ENCODE measurements around the gene SLC10A7. TPM values are rescaled to one million over a fixed set of nuclear protein-coding genes. Genes with fewer than 3 reads are reported as not detected.

The SLC10A7 gene
- total RNA-seq, 2 experiments from 2014 or later, result 8.7 to 9.9 TPM

GRCh38 chr4:146232131-146232722 lies 289.5 kb downstream of the SLC10A7 start:
- ATAC-seq (ENCODE audit: poor library complexity) (no peak), DNase-seq (no peak)
- no peak overlapping the region for H3K27ac Mint-ChIP-seq
- intact Hi-C loops (cut with DNase I, micrococcal nuclease), result no loop called here
- no peaks in the 10 kb centered on the region for H3K36me3 Mint-ChIP-seq (ENCODE audit: low read depth)
- no peaks in the 10 kb centered on the region for H3K9me3 Mint-ChIP-seq
- no peaks in the 10 kb centered on the region for H3K36me3 ChIP-seq (ENCODE audit: insufficient read depth, low read length)
- H3K27me3 ChIP-seq (ENCODE audit: control insufficient read depth in 1 of 2, insufficient read depth in 2 of 2, low read length in 2 of 2), result no peaks in the 10 kb centered on the region
- no peak overlapping the region for H3K4me3 Mint-ChIP-seq
- H3K27ac ChIP-seq (ENCODE audit: low read depth in 1 of 2, low read length in 2 of 2), result no peak overlapping the region
- H3K4me1 ChIP-seq (ENCODE audit: insufficient read depth, low read length), result no peaks in the 10 kb centered on the region
- H3K4me1 Mint-ChIP-seq (ENCODE audit: low read depth), result no peaks in the 10 kb centered on the region
- CTCF ChIA-PET, result no interaction called here
- H3K27me3 Mint-ChIP-seq, result no peaks in the 10 kb centered on the region
- H3K4me3 ChIP-seq (ENCODE audit: low read length), result no peak overlapping the region
- TF ChIP-seq CTCF (IDR thresholded peaks at IDR 0.05), result no peak
- no peaks in the 10 kb centered on the region for H3K9me3 ChIP-seq (ENCODE audit: control insufficient read depth in 1 of 2, insufficient read depth in 1 of 2, low read length in 2 of 2)
- POLR2A ChIA-PET, result no interaction called here

- ATAC-seq (ENCODE audit: poor library complexity) (no peak), DNase-seq (no peak)
- Histone ChIP-seq H3K27me3 (ENCODE audit: control insufficient read depth in 1 of 2, insufficient read depth in 2 of 2, low read length in 2 of 2) (no peaks in the 10 kb centered on the region), H3K9me3 (ENCODE audit: control insufficient read depth in 1 of 2, insufficient read depth in 1 of 2, low read length in 2 of 2) (no peaks in the 10 kb centered on the region), H3K27ac (ENCODE audit: low read depth in 1 of 2, low read length in 2 of 2) (no peak overlapping the region), H3K4me1 (ENCODE audit: insufficient read depth, low read length) (no peaks in the 10 kb centered on the region), H3K36me3 (ENCODE audit: insufficient read depth, low read length) (no peaks in the 10 kb centered on the region), H3K4me3 (ENCODE audit: low read length) (no peak overlapping the region)
- intact Hi-C loops (cut with DNase I, micrococcal nuclease), result no loop called here
- ChIA-PET CTCF (no interaction called here), POLR2A (no interaction called here)
- H3K9me3 Mint-ChIP-seq, result no peaks in the 10 kb centered on the region
- no peak overlapping the region for H3K27ac Mint-ChIP-seq
- no peaks in the 10 kb centered on the region for H3K4me1 Mint-ChIP-seq (ENCODE audit: low read depth)
- TF ChIP-seq CTCF (IDR thresholded peaks at IDR 0.05), result no peak
- H3K36me3 Mint-ChIP-seq (ENCODE audit: low read depth), result peaks cover 4% of the 10 kb centered on the region
- no peak overlapping the region for H3K4me3 Mint-ChIP-seq
- H3K27me3 Mint-ChIP-seq, result no peaks in the 10 kb centered on the region
These were observed 292.3 kb downstream of the SLC10A7 start for GRCh38 chr4:146229406-146229805.

- Mint-ChIP-seq H3K27ac (no peak overlapping the region), H3K9me3 (no peaks in the 10 kb centered on the region), H3K4me1 (ENCODE audit: low read depth) (no peaks in the 10 kb centered on the region), H3K36me3 (ENCODE audit: low read depth) (peaks cover 4% of the 10 kb centered on the region), H3K4me3 (no peak overlapping the region), H3K27me3 (no peaks in the 10 kb centered on the region)
- Histone ChIP-seq H3K4me3 (ENCODE audit: low read length) (no peak overlapping the region), H3K36me3 (ENCODE audit: insufficient read depth, low read length) (no peaks in the 10 kb centered on the region), H3K9me3 (ENCODE audit: control insufficient read depth in 1 of 2, insufficient read depth in 1 of 2, low read length in 2 of 2) (no peaks in the 10 kb centered on the region), H3K27ac (ENCODE audit: low read depth in 1 of 2, low read length in 2 of 2) (no peak overlapping the region), H3K27me3 (ENCODE audit: control insufficient read depth in 1 of 2, insufficient read depth in 2 of 2, low read length in 2 of 2) (no peaks in the 10 kb centered on the region), H3K4me1 (ENCODE audit: insufficient read depth, low read length) (no peaks in the 10 kb centered on the region)
- ATAC-seq (ENCODE audit: poor library complexity), result no peak
- intact Hi-C loops (cut with DNase I, micrococcal nuclease), result no loop called here
- no peak for TF ChIP-seq CTCF (IDR thresholded peaks at IDR 0.05)
- CTCF ChIA-PET, result no interaction called here
- POLR2A ChIA-PET, result no interaction called here
- DNase-seq, result no peak
These were observed 297.3 kb downstream of the SLC10A7 start for GRCh38 chr4:146224326-146224966.

Measured in CD4-positive, alpha-beta T cell (primary cell).